GM23338 (cell line): Measurements from ENCODE around the gene MCM7.

Experiments
- CREB1 ChIP-seq: fragments of 250-450 bp; sonication (Bioruptor Pico); IDR thresholded peaks from 2 replicates; pipeline ENCODE4 v1.5.0; 2020; ENCODE audit warnings: low read depth, mild to moderate bottlenecking, moderate library complexity
- CTCF ChIP-seq, 2 experiments: fragments of 200-600 bp in 1 of 2; sonication (generic) in 1 of 2; conservative IDR thresholded peaks; 2 replicates each; pipeline versions ENCODE4 v1.5.1 to v1.6.1; 2016 to 2017; ENCODE audit warnings: antibody characterized with exemption in 2 of 2, low read depth in 2 of 2, mild to moderate bottlenecking in 2 of 2, moderate library complexity in 1 of 2
- EZH2 ChIP-seq: fragments of 200-600 bp; sonication (generic); IDR thresholded peaks from one replicate; pipeline ENCODE4 v1.8.0; 2017; ENCODE audit warnings: antibody characterized with exemption, mild to moderate bottlenecking, low read depth; ENCODE audit not compliant: unreplicated experiment
- EZH2phosphoT487 ChIP-seq: fragments of 200-600 bp; sonication (generic); IDR thresholded peaks from one replicate; pipeline ENCODE4 v1.8.1; 2018; ENCODE audit warnings: antibody characterized with exemption; ENCODE audit not compliant: unreplicated experiment
- JUNB ChIP-seq: IDR thresholded peaks from one replicate; pipeline ENCODE4 v1.6.1; 2016; ENCODE audit warnings: antibody characterized with exemption; ENCODE audit not compliant: unreplicated experiment
- POLR2AphosphoS5 ChIP-seq: IDR thresholded peaks from 2 replicates; pipeline ENCODE4 v1.6.1; 2016; ENCODE audit warnings: antibody characterized with exemption, low read depth
- ZNF331 ChIP-seq: fragments of 250-450 bp; sonication (Bioruptor Pico); IDR thresholded peaks from 2 replicates; pipeline ENCODE4 v1.5.0; 2020; ENCODE audit warnings: low read depth, mild to moderate bottlenecking, moderate library complexity
- TF ChIP-seq, protein P1 (sequence below): IDR thresholded peaks from one replicate; pipeline ENCODE4 v1.6.1; 2018; ENCODE audit warnings: antibody characterized with exemption; ENCODE audit not compliant: unreplicated experiment
- TF ChIP-seq, protein P2 (sequence below): IDR thresholded peaks from 2 replicates; pipeline ENCODE4 v1.6.1; 2016; ENCODE audit warnings: antibody characterized with exemption

- TF ChIP-seq CTCF (conservative IDR thresholded peaks at IDR 0.05; ENCODE audit: low read depth in 2 of 2) (peak; percentile 4 to 40; a peak in 2 of 4 replicates), JUNB (no peak), EZH2 (no peak), EZH2phosphoT487 (no peak), POLR2AphosphoS5 (peak; percentile 45), CREB1 (CRISPR knock-in tag) (no peak), ZNF331 (CRISPR knock-in tag) (no peak)
- TF ChIP-seq, protein P1, sequence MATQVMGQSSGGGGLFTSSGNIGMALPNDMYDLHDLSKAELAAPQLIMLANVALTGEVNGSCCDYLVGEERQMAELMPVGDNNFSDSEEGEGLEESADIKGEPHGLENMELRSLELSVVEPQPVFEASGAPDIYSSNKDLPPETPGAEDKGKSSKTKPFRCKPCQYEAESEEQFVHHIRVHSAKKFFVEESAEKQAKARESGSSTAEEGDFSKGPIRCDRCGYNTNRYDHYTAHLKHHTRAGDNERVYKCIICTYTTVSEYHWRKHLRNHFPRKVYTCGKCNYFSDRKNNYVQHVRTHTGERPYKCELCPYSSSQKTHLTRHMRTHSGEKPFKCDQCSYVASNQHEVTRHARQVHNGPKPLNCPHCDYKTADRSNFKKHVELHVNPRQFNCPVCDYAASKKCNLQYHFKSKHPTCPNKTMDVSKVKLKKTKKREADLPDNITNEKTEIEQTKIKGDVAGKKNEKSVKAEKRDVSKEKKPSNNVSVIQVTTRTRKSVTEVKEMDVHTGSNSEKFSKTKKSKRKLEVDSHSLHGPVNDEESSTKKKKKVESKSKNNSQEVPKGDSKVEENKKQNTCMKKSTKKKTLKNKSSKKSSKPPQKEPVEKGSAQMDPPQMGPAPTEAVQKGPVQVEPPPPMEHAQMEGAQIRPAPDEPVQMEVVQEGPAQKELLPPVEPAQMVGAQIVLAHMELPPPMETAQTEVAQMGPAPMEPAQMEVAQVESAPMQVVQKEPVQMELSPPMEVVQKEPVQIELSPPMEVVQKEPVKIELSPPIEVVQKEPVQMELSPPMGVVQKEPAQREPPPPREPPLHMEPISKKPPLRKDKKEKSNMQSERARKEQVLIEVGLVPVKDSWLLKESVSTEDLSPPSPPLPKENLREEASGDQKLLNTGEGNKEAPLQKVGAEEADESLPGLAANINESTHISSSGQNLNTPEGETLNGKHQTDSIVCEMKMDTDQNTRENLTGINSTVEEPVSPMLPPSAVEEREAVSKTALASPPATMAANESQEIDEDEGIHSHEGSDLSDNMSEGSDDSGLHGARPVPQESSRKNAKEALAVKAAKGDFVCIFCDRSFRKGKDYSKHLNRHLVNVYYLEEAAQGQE, result no peak
- TF ChIP-seq, protein P2, sequence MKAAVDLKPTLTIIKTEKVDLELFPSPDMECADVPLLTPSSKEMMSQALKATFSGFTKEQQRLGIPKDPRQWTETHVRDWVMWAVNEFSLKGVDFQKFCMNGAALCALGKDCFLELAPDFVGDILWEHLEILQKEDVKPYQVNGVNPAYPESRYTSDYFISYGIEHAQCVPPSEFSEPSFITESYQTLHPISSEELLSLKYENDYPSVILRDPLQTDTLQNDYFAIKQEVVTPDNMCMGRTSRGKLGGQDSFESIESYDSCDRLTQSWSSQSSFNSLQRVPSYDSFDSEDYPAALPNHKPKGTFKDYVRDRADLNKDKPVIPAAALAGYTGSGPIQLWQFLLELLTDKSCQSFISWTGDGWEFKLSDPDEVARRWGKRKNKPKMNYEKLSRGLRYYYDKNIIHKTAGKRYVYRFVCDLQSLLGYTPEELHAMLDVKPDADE, result no peak
Observed at GRCh38 chr7:100091411-100092181, 9.6 kb downstream of the MCM7 start.
